Cardiac fibroblast (primary cell): ENCODE data around the gene PAPPA2.
A peak's percentile ranks its signal among the peaks of the same experiment; 100 is the strongest.

Source experiments
- DNase-seq, 2 donors: peaks; one replicate each; pipeline versions ENCODE4 v3.0.0 to v3.0.0-alpha.2; 2010; ENCODE audit warnings: low read depth in 2 of 2
- H3K4me3 ChIP-seq, 2 donors: replicated peaks in 1 of 2; 1 replicate in 1 of 2; 2 replicates in 1 of 2; pipeline ENCODE4 v1.5.1; 2011; ENCODE audit warnings: low read depth in 2 of 2, low read length in 2 of 2, mild to moderate bottlenecking in 2 of 2, moderate library complexity in 1 of 2
- CTCF ChIP-seq: IDR thresholded peaks from one replicate; pipeline ENCODE4 v1.5.1; 2011; ENCODE audit warnings: low read depth, mild to moderate bottlenecking, low read length, inconsistent platforms

PAPPA2 gene

GRCh38 chr1:176638713-176639526 is 175.9 kb downstream of the PAPPA2 start:
- DNase-seq: no peak
- TF ChIP-seq CTCF: no peak
- H3K4me3 ChIP-seq: no peak overlapping the region

GRCh38 chr1:176643536-176643935 is 180.6 kb downstream of the PAPPA2 start:
- no peak overlapping the region for H3K4me3 ChIP-seq
- no peak for TF ChIP-seq CTCF
- DNase-seq: peak in 1 of 2 donors; percentile 1

DNA sequence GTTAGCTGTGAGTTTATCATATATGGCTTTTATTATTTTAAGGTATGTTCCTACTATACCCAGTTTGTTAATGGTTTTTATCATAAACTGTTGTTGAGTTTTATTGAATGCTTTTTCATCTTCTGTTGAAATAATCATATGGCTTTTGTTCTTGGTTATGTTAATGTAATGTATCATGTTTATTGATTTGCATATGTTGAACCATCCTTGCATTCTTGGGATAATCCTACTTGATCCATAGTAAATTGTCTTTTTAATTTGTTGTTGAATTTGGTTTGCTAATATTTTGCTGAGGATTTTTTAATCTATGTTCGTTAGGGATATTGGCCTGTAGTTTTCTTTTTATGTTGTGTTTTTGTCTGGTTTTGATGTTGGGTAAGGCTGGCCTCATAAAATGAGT is 185.6 kb downstream of the PAPPA2 start:
- TF ChIP-seq CTCF: no peak
- no peak for DNase-seq

GRCh38 chr1:176656257-176656995 is 193.5 kb downstream of the PAPPA2 start:
- DNase-seq: peak; percentile 51 to 78
- no peak overlapping the region for H3K4me3 ChIP-seq
- no peak for TF ChIP-seq CTCF

More for the DNA sequence above, 185.6 kb downstream of the PAPPA2 start:
- no peak overlapping the region for H3K4me3 ChIP-seq

GRCh38 chr1:176669782-176670181 is 206.8 kb downstream of the PAPPA2 start:
- TF ChIP-seq CTCF: no peak
- DNase-seq: no peak
- H3K4me3 ChIP-seq: no peak overlapping the region

DNA sequence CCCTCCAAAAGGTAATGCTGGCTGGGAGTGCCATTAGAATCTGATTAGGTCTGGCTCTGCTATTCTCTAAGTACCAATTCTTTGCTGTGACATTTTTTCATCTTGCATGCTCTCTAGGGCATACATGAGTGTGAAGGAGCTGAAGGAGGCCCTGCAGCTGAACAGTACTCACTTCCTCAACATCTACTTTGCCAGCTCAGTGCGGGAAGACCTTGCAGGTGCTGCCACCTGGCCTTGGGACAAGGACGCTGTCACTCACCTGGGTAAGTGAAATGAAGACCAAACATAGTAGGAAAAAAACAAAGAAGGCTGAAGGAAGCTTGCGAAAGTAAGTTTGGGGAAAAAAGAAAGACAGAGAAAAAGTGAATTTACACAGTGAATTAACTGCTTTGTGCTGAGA is 207.9 kb downstream of the PAPPA2 start:
- DNase-seq: no peak
- TF ChIP-seq CTCF: no peak
- H3K4me3 ChIP-seq: no peak overlapping the region
